Smooth muscle cell of the brain vasculature (primary cell): ENCODE data around the gene C2.
"Not testable (repeated sequence)": the region's sequence is repeated elsewhere in the genome, so short reads cannot be mapped to it uniquely, and the experiment has no call there.

ENCODE experiments used
- DNase-seq: peaks from one replicate; pipeline ENCODE4 v3.0.0-alpha.2; 2012; ENCODE audit warnings: low read depth, low spot score

The C2 gene

DNA sequence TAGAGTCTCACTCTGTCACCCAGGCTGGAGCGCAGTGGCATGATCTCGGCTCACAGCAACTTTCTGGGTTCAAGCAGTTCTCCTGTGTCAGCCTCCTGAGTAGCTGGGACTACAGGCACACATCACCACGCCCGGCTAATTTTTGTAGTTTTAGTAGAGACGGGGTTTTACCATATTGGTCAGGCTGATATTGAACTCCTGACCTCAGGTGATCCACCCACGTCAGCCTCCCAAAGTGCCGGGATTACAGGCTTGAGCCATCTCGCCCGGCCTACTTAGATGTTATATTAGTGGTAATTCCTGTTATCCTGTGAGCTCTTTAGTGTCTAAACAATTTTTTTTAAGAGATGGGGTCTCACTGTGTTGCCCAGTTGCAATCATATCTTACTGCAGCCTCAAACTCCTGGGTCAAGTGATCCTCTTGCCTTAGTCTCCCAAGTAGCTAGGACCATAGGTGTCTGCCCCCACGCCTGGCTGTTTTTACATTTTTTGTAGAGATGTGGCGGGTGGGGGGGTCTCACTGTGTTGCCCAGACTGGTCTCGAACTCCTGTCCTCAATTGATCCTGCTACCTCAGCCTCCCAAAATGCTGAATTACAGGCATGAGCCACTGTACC is 50.4 kb downstream of the C2 start:
- no peak for DNase-seq

DNA sequence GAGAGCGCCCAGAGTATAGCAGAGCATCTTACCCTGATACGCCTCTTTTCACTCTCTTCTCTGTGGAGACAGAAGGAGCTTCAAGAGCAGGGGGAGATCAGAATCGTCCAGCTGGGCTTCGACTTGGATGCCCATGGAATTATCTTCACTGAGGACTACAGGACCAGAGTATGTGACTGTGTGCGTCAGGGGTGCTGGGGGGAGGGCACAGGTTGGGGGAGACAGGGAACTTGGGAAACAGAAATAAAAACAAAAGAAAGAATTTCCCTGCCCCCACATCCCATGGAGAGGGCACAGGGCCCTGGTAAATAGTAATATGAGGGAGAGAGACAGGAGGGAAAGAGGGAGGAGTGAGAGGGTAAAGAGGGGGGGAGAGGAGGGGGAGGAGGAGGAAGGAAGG is 51.3 kb downstream of the C2 start:
- DNase-seq: no peak

DNA sequence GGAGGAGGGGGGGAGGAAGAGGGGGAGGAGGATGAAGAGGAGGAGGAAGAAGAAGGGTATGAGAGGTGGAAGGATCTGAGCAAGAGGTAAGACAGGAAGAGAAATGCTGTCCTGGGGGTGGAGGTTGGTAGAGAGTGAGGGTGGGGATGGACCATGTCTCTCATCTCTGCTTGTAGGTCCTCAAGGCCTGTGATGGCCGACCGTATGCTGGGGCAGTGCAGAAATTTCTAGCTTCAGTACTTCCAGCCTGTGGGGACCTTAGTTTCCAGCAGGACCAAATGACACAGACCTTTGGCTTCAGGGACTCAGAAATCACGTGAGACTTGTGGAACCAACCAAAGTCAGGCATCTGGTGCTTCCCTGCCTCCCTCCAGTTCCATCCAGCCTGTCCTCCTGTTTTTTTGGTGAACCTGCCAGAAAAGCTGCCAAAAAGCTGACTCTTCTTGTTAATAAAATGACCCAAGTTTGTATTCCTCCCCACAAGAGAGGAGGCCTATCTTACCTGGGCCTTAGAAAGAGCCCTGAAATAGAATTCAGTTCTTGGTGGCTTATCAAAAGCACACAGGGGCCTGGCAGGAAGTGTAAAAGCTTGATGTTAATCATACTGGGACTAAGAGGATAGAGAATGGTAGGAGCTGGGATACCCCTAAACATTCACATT is 51.9 kb downstream of the C2 start:
- no peak for DNase-seq

DNA sequence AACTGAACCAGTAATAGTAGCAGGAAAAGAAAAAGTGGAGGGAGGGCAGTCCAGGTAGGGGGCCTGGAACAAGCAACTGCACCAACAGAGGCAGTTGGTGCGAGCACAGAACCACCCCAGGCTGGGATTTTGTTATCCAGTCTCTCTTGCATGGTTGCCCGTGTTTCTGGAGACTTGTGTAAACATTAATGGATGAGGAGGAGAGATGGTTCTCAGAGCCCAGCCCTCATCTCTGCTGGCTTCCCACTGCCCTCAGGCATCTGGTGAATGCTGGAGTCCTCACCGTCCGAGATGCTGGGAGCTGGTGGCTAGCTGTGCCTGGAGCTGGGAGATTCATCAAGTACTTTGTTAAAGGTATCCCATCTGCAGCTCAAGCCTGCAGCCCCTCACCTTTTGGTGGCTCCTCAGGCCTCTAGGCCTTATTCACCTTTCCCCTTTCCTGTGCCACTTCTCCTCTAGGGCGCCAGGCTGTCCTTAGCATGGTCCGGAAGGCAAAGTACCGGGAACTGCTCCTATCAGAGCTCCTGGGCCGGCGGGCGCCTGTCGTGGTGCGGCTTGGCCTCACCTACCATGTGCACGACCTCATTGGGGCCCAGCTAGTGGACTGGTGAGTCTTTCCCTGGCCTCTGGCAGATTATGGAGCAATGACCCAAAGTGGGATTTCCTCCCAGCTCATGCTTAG is 52.8 kb downstream of the C2 start:
- not testable (repeated sequence) for DNase-seq

- not testable (repeated sequence) for DNase-seq
Observed at GRCh38 chr6:31980998-31981397, 53.5 kb downstream of the C2 start.

DNA sequence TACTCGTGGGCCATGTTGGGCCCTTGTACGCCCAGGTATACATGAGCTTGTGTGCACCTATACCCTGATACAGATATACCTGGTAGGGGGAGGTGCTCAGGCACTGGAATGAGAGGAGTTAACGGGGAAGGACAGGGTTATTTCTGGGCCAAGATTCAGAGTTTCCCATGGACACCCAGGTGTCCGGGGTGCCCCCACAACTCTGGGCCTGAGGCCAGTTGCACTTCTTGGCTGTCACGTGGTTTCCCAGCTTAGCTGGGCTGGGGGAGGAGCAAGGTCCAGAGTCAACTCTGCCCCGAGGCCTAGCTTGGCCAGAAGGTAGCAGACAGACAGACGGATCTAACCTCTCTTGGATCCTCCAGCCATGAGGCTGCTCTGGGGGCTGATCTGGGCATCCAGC is 54.2 kb downstream of the C2 start, which contains the start of gene C4A:
Gene C4A (plus strand): TSS at position 314 of the 400 bp plus-strand sequence. CDS start 51 bp downstream, at position 365.
- DNase-seq: not testable (repeated sequence)

DNA sequence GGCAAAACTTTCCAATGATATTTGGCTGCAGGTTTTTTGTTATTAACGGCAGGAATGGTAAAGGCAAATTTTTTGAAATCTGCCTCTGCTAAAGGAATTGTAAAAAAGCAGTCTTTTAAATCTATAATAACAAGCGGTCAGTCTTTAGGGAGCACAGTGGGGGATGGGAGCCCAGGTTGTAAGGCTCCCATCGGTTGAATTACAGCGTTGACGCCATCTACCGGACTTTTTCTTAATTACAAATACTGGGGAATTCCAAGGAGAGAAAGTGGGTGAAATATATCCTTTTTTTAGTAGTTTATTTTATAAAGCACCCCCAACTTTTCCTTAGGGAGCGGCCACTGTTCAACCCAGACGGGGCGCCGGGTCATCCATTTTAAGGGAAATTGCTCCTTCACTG is 61.8 kb downstream of the C2 start:
- not testable (repeated sequence) for DNase-seq

- not testable (repeated sequence) for DNase-seq
Observed at GRCh38 chr6:31994421-31994820, 66.9 kb downstream of the C2 start.
